Stomach (tissue), 4 donors: Measurements from ENCODE around the gene CCDC195.

Source experiments
- CTCF ChIP-seq, 7 experiments: fragments of 450-650 bp in 4 of 7; fragments of 200-600 bp in 3 of 7; sonication (generic) in 3 of 7; IDR thresholded peaks; one replicate each; pipeline ENCODE4 v1.5.1; 2016 to 2019; ENCODE audit warnings: antibody characterized with exemption in 7 of 7, control low read depth in 2 of 7, mild to moderate bottlenecking in 1 of 7
- EP300 ChIP-seq: sonication (generic); formaldehyde crosslinking; IDR thresholded peaks from one replicate; pipeline ENCODE4 v1.6.1; 2017; ENCODE audit warnings: antibody characterized with exemption
- POLR2A ChIP-seq, 4 donors: fragments of 450-650 bp; IDR thresholded peaks; one replicate each; pipeline ENCODE4 v1.6.1; 2016; ENCODE audit warnings: antibody characterized with exemption in 4 of 4, control low read depth in 2 of 4, mild to moderate bottlenecking in 1 of 4, moderate library complexity in 1 of 4
- POLR2AphosphoS5 ChIP-seq, 3 donors: sonication (generic); formaldehyde crosslinking; IDR thresholded peaks; one replicate each; pipeline ENCODE4 v1.6.1; 2016; ENCODE audit warnings: antibody characterized with exemption in 3 of 3

DNA sequence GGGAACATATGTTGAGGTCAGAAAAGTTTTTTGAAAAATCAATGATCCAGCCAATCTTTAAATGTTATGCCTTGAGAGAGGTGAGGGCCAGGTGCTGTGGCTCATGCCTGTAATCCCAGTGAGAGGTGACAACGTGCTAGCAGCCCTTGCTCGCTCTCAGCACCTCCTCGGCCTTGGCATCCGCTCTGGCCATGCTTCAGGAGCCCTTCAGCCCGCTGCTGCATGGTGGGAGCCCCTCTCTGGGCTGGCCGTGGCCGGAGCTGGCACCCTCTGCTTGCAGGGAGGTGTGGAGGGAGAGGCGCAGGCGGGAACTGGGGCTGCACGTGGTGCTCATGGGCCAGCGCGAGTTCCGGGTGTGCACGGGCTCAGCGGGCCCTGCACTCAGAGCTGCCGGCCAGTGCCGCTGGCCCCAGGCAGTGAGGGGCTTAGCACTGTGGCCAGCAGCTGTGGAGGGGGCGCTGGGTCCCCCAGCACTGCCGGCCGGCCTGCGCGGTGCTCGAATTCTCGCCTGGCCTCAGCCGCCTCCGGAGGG lies 61.1 kb downstream of the CCDC195 start:
- TF ChIP-seq POLR2A (IDR thresholded peaks at IDR 0.05): no peak
- TF ChIP-seq EP300: no peak
- no peak for TF ChIP-seq CTCF (IDR thresholded peaks at IDR 0.05)
- no peak for TF ChIP-seq POLR2AphosphoS5 (IDR thresholded peaks at IDR 0.05)
